ENCODE results near the gene KAZALD1. TPM values are rescaled to one million over a fixed set of nuclear protein-coding genes. Genes with fewer than 3 reads are reported as not detected.

Gene KAZALD1
- total RNA-seq, 1 donor from 2014 or later = 1.3 TPM

DNA sequence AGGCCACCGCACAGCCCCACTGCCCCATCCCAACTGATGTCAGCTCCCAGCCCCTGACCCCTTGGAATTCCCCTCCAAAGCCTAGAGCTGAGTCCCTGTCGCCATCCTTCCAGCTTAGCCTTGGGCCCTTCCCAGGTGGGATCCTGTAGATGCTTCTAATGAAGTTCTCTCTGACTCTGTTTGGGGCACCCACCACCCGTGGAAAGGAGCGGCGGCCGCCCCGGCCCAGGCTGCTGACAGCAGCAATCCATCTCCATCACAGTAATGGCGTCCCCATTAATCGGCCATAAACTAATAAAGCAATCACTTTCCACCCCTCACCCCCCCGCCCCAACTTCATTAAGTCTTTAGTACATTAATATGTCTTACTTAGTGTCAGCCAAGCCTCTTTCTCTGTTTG, 25.6 kb downstream of the KAZALD1 start:
- Mint-ChIP-seq H3K9me3 (ENCODE audit: low read depth) (no peaks in the 10 kb centered on the region), H3K36me3 (ENCODE audit: insufficient read depth) (no peaks in the 10 kb centered on the region), H3K4me1 (ENCODE audit: low read depth) (peaks cover 7% of the 10 kb centered on the region), H3K27me3 (peaks cover 85% of the 10 kb centered on the region), H3K4me3 (ENCODE audit: low read depth) (no peak overlapping the region), H3K27ac (no peak overlapping the region)
- no peak for DNase-seq (ENCODE audit: low spot score, unreplicated experiment)
- TF ChIP-seq, protein P1, sequence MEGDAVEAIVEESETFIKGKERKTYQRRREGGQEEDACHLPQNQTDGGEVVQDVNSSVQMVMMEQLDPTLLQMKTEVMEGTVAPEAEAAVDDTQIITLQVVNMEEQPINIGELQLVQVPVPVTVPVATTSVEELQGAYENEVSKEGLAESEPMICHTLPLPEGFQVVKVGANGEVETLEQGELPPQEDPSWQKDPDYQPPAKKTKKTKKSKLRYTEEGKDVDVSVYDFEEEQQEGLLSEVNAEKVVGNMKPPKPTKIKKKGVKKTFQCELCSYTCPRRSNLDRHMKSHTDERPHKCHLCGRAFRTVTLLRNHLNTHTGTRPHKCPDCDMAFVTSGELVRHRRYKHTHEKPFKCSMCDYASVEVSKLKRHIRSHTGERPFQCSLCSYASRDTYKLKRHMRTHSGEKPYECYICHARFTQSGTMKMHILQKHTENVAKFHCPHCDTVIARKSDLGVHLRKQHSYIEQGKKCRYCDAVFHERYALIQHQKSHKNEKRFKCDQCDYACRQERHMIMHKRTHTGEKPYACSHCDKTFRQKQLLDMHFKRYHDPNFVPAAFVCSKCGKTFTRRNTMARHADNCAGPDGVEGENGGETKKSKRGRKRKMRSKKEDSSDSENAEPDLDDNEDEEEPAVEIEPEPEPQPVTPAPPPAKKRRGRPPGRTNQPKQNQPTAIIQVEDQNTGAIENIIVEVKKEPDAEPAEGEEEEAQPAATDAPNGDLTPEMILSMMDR (IDR thresholded peaks at IDR 0.05; ENCODE audit: unreplicated experiment) = no peak

DNA sequence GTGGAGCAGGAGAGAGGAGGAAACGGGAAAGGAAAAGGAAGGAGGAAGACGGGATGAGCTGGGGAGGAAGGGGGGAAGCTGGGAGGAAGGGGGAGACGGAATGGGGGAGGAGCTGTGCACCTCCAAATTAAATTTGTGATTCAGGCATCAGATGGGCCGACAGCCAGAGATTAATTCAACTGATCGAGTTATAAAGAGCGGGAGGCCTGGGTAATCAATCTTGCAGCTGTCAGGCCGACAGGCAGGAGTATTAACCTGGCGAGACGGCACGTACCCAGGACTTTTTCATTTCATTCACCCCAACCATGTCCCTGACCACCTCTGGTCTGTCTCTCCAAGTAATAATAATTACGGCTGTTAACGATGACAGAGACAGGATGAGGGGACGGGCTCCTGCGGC, 26.2 kb downstream of the KAZALD1 start:
- TF ChIP-seq, protein P1 (IDR thresholded peaks at IDR 0.05; ENCODE audit: unreplicated experiment) = no peak
- Mint-ChIP-seq H3K27ac (no peak overlapping the region), H3K9me3 (ENCODE audit: low read depth) (no peaks in the 10 kb centered on the region), H3K4me3 (ENCODE audit: low read depth) (no peak overlapping the region), H3K4me1 (ENCODE audit: low read depth) (peaks cover 13% of the 10 kb centered on the region), H3K36me3 (ENCODE audit: insufficient read depth) (no peaks in the 10 kb centered on the region), H3K27me3 (peaks cover 84% of the 10 kb centered on the region)
- DNase-seq (ENCODE audit: low spot score, unreplicated experiment) = no peak

DNA sequence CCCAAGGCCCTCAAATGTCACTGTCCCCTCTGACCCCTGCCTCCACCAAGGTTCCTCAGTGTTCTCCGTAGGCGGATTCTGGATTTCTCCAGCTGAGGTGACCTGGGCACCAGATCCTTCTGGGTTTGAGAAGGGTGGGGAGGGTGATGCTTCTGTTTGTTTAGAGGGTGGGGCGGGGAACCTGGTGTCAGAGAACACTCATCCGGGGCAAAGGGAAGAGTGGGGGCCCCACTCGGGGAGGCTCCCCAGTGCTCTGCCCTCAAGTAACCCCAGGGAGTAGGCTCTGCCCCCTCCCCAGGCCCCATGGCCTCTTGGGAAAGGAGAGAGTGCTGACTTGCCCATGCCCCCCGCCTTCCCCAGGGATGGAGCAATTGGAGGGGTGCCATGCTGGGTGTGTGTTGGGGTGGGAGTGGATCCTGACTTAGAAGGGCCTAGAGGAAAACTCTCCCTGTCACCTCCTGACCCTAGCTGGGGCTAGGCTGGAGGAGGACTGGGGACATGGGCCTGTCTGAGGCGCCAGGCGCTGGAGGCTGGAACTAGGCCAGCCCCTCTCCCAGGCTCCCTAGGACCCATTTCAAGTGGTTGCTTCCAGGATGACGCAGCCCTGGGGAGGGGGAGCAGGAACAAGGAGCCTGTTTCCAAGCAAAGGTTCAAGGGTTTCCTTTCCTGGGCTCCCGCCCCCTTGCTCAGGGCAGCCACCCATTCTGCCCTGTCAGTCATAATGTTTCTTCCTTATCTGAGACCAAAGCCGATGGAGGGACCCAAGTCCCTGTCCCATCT, 27.9 kb downstream of the KAZALD1 start:
- no peaks in the 10 kb centered on the region for H3K36me3 Mint-ChIP-seq (ENCODE audit: insufficient read depth)
- TF ChIP-seq, protein P1 (IDR thresholded peaks at IDR 0.05; ENCODE audit: unreplicated experiment) = no peak
- peaks cover 16% of the 10 kb centered on the region for H3K4me1 Mint-ChIP-seq (ENCODE audit: low read depth)
- H3K27me3 Mint-ChIP-seq = peaks cover 83% of the 10 kb centered on the region
- no peak overlapping the region for H3K4me3 Mint-ChIP-seq (ENCODE audit: low read depth)
- H3K9me3 Mint-ChIP-seq (ENCODE audit: low read depth) = no peaks in the 10 kb centered on the region
- H3K27ac Mint-ChIP-seq = no peak overlapping the region
- DNase-seq (ENCODE audit: low spot score, unreplicated experiment) = no peak

DNA sequence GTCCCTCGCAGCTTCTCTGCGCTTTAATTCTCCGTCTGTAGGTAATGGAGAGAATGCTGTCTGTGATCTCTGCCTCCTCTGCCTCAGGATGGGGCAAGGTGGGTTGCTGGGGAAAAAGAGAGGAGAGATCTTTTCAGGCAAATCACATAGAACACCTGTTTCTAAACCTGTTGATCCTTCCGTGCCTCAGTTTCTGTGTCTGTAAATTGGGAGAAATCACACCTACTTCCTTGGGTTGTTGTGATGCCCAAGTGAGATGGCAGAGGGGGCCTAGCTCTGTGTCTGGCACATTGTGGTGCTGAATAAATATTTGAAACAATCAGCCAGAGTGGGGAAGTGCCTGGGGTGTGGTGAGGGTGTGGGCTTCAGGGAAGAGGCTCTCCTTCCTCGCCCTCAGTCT, 28.8 kb downstream of the KAZALD1 start:
- DNase-seq (ENCODE audit: low spot score, unreplicated experiment) = no peak
- Mint-ChIP-seq H3K9me3 (ENCODE audit: low read depth) (no peaks in the 10 kb centered on the region), H3K27ac (peak overlapping the region; percentile 10), H3K4me1 (ENCODE audit: low read depth) (peaks cover 15% of the 10 kb centered on the region), H3K27me3 (peaks cover 82% of the 10 kb centered on the region), H3K4me3 (ENCODE audit: low read depth) (no peak overlapping the region), H3K36me3 (ENCODE audit: insufficient read depth) (no peaks in the 10 kb centered on the region)
- TF ChIP-seq, protein P1 (IDR thresholded peaks at IDR 0.05; ENCODE audit: unreplicated experiment) = no peak

DNA sequence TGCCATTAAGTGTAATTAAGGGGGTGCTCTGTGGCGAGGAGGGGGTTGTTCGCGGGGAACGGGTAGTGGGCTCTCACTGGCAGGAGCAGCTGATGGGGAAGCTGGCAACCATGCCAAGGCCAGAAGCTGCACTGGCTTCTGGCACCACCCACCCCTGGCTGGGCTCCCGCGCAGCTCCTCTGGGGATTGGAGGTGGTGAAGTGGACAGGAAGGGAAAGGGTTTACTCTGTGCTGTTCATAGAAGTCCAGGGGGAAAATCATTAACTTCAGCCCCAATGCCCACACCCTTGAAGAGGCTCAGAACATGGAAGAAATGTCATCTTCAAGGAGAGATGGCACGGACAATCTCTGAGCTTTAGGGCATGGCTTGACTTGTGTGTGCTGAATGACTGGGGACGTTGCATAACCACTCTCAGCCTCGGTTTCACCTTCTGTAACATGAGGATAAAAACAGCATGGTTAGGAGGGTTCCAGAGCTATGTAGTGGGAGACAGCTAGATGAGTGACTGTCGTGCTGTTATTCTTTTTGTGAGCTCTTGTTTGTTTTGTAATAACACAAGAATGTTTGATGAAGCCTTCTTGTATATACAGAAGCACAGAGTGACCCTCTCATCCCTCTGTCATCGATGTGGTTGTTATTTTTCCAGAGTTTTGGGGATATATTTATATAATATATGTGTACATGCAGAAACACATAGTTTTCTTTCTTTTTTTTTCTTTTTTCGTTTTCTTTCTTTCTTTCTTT, 29.9 kb downstream of the KAZALD1 start:
- Mint-ChIP-seq H3K27ac (no peak overlapping the region), H3K36me3 (ENCODE audit: insufficient read depth) (no peaks in the 10 kb centered on the region), H3K4me1 (ENCODE audit: low read depth) (peaks cover 13% of the 10 kb centered on the region), H3K4me3 (ENCODE audit: low read depth) (no peak overlapping the region), H3K27me3 (peaks cover 79% of the 10 kb centered on the region), H3K9me3 (ENCODE audit: low read depth) (no peaks in the 10 kb centered on the region)
- TF ChIP-seq, protein P1 (IDR thresholded peaks at IDR 0.05; ENCODE audit: unreplicated experiment) = no peak
- no peak for DNase-seq (ENCODE audit: low spot score, unreplicated experiment)

Data from progenitor cell of endocrine pancreas (in vitro differentiated cells).